Astrocyte (in vitro differentiated cells and primary cell): ENCODE measurements around the gene AUTS2.

ENCODE experiments used
- CTCF ChIP-seq: IDR thresholded peaks from 2 replicates; pipeline ENCODE4 v1.5.1; 2011; ENCODE audit warnings: low read depth, mild to moderate bottlenecking, inconsistent platforms, low read length, moderate library complexity; ENCODE audit not compliant: insufficient read depth
- EZH2 ChIP-seq: IDR thresholded peaks from 2 replicates; pipeline ENCODE4 v1.6.1; 2012; ENCODE audit warnings: mild to moderate bottlenecking, low read length, inconsistent platforms; ENCODE audit not compliant: insufficient read depth

GRCh38 chr7:69633122-69633831, 35.0 kb downstream of the AUTS2 start:
- TF ChIP-seq CTCF (no peak), EZH2 (no peak)
